SK-N-DZ (cell line): Measurements from ENCODE around the gene ASPDH.

Experiments used
- DNase-seq: peaks from one replicate; pipeline ENCODE4 v3.0.0-alpha.2; 2015; ENCODE audit warnings: low spot score

ASPDH gene

GRCh38 chr19:50515168-50515561 is 1.5 kb upstream of the ASPDH start:
- DNase-seq, result no peak

DNA sequence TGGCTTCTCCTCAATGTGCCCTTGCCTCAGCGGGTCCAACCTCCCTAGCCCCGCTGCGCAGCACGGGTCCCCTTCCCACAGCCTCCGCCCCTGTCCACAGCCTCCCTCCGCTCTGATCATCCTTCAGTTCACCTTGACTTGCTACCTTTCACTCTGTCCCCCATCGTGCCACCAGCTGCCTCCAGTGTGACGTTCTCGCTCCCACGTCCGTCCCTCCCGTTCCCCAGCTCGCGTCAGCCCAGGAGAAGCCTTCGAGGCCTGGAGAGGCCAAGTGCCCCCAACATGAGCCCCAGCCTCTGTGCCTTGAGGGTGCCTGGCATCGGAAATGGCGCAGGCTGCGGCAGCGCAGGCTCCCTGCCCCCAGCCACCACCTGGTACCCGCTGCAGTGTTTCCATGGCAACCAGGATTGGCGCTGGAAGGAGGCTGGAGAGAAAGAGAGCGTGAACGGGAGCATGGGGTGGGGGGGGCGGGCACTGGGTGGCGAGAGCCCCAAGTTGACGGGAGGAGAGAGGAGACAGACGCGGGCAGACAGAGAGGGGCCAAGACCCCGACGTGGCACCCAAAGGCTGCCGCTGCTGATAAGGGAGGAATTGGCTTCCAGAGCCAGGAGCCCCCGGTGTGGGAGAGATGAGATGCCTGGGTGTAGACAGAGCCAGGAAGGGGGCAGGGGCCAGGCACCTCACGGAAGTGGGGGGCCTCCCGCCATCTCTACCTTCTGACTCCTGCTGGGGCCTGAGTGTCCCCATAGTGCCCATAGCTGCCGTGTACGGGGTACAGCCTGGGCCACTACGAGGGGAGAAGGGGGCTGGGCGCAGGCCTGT is 844 bp upstream of the ASPDH start:
- DNase-seq, result peak; percentile 66

GRCh38 chr19:50512999-50513745 is 541 bp downstream of the ASPDH start:
- DNase-seq, result no peak

- no peak for DNase-seq
Observed at GRCh38 chr19:50512112-50512998, 1.4 kb downstream of the ASPDH start.

DNA sequence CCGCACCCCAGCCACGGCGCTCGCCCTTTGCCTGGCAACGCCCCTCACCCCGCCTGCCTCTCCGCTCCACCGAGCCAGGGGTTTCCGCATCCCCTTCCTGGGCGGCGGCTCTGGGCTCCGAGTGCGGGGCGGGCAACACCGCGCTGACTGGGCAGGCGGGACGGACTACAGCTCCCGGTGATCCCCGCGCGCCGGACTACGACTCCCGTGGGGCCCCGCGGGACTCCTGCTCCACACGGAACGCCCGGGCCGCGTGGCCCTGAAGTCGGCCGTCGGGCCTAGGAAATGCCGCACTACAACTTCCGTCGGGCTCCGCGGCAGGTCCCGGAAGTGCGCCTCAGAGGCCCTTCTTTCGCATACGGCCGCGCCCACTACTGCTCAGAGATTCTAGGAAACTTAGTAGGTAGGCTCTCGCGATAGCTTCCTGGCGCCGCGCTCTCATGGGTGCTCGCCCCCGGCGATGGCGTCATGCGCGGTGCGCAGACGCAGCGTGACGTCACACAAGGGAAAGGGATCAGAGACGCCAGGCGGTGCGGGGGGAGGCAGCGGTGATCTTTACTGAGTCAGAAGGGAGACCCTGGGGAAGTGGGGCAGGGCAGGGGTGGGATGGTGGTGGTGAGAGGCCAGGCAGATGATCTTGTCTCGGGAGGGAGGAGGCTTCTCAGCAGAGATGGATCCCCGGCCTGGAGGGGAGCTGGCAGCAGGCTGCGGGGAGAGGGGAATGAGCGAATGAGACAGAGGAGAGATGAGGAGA is 2.5 kb downstream of the ASPDH start, which contains the start of gene JOSD2:
Gene JOSD2 (minus strand): TSS at position 123 of the 754 bp plus-strand sequence. CDS start 760 bp downstream, outside the sequence.
- peak; percentile 97 for DNase-seq

DNA sequence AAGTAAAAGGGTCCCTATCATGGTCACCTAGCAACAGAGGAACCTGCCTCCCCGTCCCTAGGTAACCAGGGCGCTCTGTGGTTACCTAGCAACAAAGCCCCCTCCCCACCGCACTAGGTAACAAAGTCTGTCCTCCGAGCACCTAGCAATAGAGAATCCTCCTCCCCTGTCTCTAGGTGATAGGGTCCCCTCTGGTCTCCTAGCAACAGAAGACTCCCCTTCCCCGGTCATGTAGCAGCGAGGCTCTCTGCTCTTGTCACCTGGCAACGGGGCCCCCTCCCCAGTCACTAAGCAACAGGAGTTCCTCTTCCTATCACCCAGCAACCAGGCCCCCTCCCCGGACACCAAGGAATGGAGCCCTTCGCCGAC is 3.0 kb downstream of the ASPDH start:
- DNase-seq, result peak; percentile 85

DNA sequence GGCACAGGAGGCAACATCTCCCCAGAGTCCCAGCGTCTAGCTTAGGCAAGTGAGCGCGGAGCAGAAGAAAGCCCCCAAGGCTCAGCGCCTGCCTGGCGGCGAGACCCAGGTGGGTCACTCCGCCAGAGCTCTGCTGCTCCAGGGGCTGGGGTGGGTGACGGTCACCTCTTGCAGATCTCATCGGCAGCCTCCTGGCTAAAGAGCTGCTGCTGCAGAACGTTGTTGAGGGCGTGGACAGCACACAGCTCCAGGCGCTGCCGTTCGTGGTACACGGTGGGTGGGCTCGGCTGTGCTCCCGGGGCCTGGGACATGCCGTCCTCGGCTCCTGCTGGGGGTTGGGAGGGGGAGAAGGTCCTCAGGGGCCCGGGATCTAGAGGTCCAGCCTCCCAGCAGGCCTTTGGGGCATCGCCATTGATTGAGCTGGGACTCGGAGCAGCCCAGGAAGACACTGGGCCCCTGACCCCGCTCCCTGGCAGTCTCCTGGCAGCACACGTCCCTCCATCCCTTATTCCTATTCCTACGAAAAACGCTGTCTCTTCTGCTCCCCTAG is 3.5 kb downstream of the ASPDH start:
- DNase-seq, result no peak

DNA sequence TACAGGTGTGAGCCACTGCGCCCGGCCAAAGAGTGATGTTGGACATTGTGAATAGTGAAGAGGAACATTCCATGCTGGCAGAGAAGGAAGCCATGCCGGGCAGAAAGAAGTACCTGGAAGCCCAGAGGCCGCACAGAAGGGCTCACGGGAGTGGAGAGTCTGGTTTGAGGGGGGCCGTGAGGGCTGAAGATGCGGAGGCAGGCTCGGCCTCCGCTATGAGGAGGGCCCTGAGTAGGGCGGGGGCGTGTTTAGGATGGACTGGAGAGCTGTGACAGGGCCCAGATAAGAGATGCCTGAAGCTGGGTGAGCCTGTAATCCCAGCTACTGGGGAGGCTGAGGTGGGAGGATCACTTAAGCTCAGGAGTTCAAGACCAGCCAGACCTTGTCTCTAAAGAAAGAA is 4.3 kb downstream of the ASPDH start:
- DNase-seq, result no peak

GRCh38 chr19:50508843-50509190 is 4.9 kb downstream of the ASPDH start:
- DNase-seq, result no peak

- DNase-seq, result no peak
Observed at GRCh38 chr19:50507376-50507775, 6.3 kb downstream of the ASPDH start.

GRCh38 chr19:50506700-50507099 is 7.0 kb downstream of the ASPDH start:
- no peak for DNase-seq

DNA sequence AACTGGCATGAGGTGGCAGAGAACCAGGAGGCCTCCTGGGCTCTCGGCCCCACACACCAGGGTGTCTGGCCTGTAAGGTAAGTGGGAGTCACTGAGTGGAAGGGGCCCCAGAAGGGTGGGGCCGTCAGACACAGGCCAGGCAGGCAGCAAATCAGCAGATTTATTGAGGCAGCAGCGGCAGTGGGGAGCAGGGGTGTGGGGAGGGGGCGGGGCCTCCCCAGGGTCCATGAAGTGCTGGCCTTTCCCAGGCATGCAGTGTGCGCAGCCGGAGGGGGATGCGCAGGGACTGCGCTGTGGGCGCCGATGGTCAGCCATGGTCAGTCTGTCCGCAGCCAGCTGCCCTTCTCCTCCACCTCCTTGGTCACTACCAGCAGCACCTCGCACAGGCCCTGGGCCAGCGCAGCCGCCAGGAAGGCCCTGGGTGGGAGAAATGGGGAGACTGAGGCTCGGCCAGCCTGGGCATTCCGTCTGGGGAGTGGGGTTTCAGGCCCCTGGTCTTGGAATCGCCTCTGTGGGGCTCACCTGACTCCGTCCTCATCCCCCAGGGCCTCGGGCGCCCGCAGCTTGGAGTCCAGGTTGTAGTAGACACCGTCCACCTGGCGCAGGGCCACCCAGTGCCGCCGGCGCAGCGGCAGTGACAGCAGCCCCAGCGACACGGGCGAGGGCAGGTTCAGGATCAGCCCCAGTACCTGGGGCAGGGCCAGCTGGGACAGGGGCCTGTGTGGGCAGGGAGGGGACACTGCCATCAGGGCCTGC is 7.7 kb downstream of the ASPDH start:
- no peak for DNase-seq

- DNase-seq, result no peak
Observed at GRCh38 chr19:50501568-50502475, 11.9 kb downstream of the ASPDH start.

DNA sequence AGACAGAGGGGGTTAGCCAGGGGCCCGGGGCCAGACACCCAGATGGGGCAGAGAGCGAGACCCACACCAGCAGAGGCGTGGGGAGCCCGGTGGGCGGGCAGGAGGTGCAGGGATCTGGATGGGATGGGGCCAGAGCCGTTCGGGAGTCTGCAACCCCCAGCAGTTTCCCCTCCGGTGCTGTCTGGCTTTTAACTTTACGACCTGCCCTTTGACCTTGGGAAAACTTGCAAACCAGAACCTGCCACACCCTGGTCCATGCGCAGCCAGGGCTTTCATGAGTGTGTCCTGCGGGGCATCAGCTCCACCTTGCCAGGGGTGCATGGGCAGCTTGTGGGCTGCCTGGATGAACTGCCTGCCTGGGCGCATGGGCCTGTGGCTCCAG is 12.5 kb downstream of the ASPDH start:
- no peak for DNase-seq

DNA sequence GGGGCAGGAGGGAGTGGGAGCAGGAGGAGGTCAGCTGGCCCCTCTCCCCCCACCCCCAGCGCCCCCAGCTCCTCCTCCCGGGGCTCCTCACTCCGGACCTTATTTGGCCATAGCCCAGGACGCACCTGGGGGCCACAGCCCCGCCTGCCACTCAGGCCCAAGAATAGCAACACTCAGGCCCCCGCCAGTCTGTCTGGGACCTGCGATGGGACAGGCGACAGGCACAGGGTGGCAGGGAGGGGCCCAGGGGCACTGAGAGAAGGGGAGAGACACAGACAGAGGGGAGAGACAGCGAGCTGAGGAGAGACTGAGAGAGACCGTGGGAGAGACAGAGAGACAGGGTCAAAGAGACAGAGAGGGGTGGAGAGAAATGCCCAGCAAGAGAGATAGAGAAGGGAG is 13.0 kb downstream of the ASPDH start:
- DNase-seq, result no peak

DNA sequence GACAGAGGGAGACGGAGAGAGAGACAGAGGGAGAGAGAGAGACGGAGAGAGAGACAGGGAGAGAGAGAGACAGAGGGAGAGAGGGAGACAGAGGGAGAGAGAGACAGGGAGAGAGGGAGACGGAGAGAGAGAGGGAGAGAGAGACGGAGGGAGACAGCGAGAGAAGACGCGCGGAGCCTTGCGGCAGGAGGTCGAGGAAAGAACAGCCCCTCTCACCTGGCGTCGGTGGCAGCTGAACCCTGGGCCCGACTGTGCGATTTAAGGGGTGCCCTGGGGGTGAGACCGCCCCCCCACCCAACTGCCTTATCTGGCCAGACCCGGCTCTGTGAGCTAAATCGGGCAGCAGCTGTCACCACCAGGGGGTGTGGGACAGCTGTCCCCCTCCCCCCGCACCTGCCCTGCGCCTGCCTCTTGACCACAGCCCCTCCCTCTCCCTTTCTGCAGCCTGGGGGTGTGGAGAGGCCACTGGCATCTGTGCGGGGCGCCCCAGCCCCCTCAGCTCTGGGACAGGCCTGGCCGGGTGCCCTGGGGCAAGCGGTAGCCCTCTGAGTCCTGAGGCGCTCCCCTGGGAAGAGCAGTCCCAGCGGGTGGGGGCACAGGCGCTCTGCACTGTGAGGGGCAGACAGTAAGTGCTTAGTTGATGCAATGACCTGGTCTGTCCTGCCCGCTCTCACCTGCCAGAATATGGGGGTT is 13.5 kb downstream of the ASPDH start:
- no peak for DNase-seq

GRCh38 chr19:50498219-50499056 is 15.3 kb downstream of the ASPDH start:
- no peak for DNase-seq

- no peak for DNase-seq
Observed at GRCh38 chr19:50497022-50497405, 16.7 kb downstream of the ASPDH start.
